HFFc6 (cell line): Measurements from ENCODE around the gene M1AP. TPM values are rescaled to one million over a fixed set of nuclear protein-coding genes. Genes with fewer than 3 reads are reported as not detected.

ENCODE experiments used
- DNase-seq: peaks from one replicate; pipeline ENCODE4 v3.0.0-alpha.2; 2018
- H3K27ac Mint-ChIP-seq: 2 replicates; pipeline ENCODE4 v1.8.0; 2020; ENCODE audit warnings: mild to moderate bottlenecking, mixed read lengths
- H3K27me3 Mint-ChIP-seq: 2 replicates; pipeline ENCODE4 v1.8.0; 2021; ENCODE audit warnings: mild to moderate bottlenecking, moderate library complexity, mixed read lengths; ENCODE audit not compliant: insufficient read depth
- H3K36me3 Mint-ChIP-seq: 2 replicates; pipeline ENCODE4 v1.8.0; 2021; ENCODE audit warnings: low read depth, mixed read lengths
- H3K4me1 Mint-ChIP-seq: 2 replicates; pipeline ENCODE4 v1.8.0; 2020; ENCODE audit warnings: low read depth, mixed read lengths
- H3K4me3 Mint-ChIP-seq: 2 replicates; pipeline ENCODE4 v1.8.0; 2020; ENCODE audit warnings: mild to moderate bottlenecking, moderate library complexity, mixed read lengths
- H3K9me3 Mint-ChIP-seq: 2 replicates; pipeline ENCODE4 v1.8.0; 2020; ENCODE audit warnings: mild to moderate bottlenecking, mixed read lengths
- total RNA-seq, 6 experiments: library from RNA; stranded (reverse); fragmentation: NEBNext Ultra II Directional; extraction: Animal tissue kit (Norgen Biotek cat#: 25700); gene quantifications; 2 replicates in 1 of 6; 3 replicates in 5 of 6; pipeline ENCODE4 v1.2.3, GENCODE V29; 2021
- TF ChIP-seq, protein P1 (sequence below): fragments of 200-600 bp; sonication (generic); IDR thresholded peaks from 2 replicates; pipeline ENCODE4 v1.5.0; 2021; ENCODE audit warnings: antibody characterized with exemption, mild to moderate bottlenecking

The M1AP gene
- total RNA-seq, 6 experiments from 2014 or later = 0.14 to 0.38 (median 0.17) TPM; not detected in 1

- peak overlapping the region; percentile 94 for H3K27ac Mint-ChIP-seq
Measured at GRCh38 chr2:74573747-74574562, 74.2 kb downstream of the M1AP start.

DNA sequence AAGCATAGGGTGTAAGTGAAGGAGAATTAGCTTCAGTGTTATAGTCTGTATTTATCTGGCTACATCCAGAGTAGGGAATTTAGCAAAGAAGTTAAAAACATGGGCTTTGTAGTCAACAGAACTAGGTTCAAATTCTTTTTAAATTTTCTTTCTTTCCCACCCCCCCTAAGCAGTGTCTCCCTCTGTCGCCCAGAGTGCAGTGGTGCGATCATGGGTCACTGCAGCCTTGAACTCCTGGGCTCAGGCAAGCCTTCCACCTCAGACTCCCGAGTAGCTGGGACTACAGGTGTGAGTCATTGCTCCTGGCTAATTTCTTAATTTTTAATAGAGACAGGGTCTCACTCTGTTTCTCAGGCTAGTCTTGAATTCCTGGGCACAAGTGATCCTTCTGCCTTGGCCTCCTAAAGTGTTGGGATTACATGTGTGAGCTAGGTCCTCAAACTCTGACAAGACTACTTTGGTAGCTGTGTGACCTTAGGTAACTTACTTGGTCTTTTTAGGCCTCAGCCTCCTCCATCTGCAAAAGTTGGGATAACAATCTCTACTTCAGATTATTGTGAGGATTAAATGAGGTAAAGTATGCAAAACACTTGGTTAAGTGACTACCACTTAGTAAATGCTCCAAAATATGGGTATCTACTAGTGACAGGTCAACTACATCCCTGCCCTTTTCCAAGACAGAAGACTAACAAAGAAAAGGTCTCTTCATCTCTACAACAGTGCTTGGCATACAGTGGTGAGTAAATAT is 75.8 kb downstream of the M1AP start:
- H3K9me3 Mint-ChIP-seq = no peaks in the 10 kb centered on the region
- no peaks in the 10 kb centered on the region for H3K36me3 Mint-ChIP-seq
- H3K27ac Mint-ChIP-seq = peak overlapping the region; percentile 37; the same call in 1 of the 2 replicates

More at GRCh38 chr2:74573747-74574562, 74.2 kb downstream of the M1AP start:
- peaks cover 49% of the 10 kb centered on the region for H3K4me1 Mint-ChIP-seq
- H3K4me3 Mint-ChIP-seq = peak overlapping the region; percentile 65
- DNase-seq = peak; percentile 74
- H3K9me3 Mint-ChIP-seq = no peaks in the 10 kb centered on the region
- TF ChIP-seq, protein P1, sequence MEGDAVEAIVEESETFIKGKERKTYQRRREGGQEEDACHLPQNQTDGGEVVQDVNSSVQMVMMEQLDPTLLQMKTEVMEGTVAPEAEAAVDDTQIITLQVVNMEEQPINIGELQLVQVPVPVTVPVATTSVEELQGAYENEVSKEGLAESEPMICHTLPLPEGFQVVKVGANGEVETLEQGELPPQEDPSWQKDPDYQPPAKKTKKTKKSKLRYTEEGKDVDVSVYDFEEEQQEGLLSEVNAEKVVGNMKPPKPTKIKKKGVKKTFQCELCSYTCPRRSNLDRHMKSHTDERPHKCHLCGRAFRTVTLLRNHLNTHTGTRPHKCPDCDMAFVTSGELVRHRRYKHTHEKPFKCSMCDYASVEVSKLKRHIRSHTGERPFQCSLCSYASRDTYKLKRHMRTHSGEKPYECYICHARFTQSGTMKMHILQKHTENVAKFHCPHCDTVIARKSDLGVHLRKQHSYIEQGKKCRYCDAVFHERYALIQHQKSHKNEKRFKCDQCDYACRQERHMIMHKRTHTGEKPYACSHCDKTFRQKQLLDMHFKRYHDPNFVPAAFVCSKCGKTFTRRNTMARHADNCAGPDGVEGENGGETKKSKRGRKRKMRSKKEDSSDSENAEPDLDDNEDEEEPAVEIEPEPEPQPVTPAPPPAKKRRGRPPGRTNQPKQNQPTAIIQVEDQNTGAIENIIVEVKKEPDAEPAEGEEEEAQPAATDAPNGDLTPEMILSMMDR = no peak
- no peaks in the 10 kb centered on the region for H3K36me3 Mint-ChIP-seq
- no peaks in the 10 kb centered on the region for H3K27me3 Mint-ChIP-seq

GRCh38 chr2:74571058-74571457 is 77.1 kb downstream of the M1AP start:
- Mint-ChIP-seq H3K4me1 (peaks cover 59% of the 10 kb centered on the region), H3K27ac (no peak overlapping the region), H3K9me3 (no peaks in the 10 kb centered on the region), H3K27me3 (no peaks in the 10 kb centered on the region), H3K36me3 (no peaks in the 10 kb centered on the region), H3K4me3 (no peak overlapping the region)
- TF ChIP-seq, protein P1 = no peak
- no peak for DNase-seq

More for the DNA sequence above, 75.8 kb downstream of the M1AP start:
- peaks cover 59% of the 10 kb centered on the region for H3K4me1 Mint-ChIP-seq
- no peak overlapping the region for H3K4me3 Mint-ChIP-seq
- no peak for DNase-seq
- TF ChIP-seq, protein P1 = peak; percentile 50; the same call in 1 of the 2 replicates
- no peaks in the 10 kb centered on the region for H3K27me3 Mint-ChIP-seq

GRCh38 chr2:74569686-74570085 is 78.4 kb downstream of the M1AP start:
- no peak overlapping the region for H3K4me3 Mint-ChIP-seq
- H3K9me3 Mint-ChIP-seq = no peaks in the 10 kb centered on the region
- no peak for DNase-seq
- no peaks in the 10 kb centered on the region for H3K27me3 Mint-ChIP-seq
- peak overlapping the region; percentile 16; the same call in 1 of the 2 replicates for H3K27ac Mint-ChIP-seq
- H3K4me1 Mint-ChIP-seq = peaks cover 53% of the 10 kb centered on the region
- no peaks in the 10 kb centered on the region for H3K36me3 Mint-ChIP-seq
- TF ChIP-seq, protein P1 = no peak

DNA sequence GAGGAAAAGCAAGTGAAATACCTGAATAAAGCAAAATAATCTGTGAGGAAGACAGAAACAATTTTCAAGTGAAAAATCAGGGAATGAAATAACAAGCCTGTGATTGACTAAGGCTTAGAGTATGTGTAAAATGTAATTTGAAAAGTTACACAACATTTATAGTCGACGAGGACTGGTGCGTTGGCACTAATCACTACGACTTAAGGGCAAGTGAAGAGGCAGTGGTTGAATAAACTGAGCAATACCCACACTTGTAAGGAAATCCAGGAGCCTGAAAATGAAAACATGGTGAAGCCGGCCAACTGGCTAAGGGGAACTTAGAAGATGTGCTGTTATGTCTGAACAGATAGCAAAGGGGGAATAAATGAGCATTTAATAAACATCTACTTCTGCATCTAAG is 80.2 kb downstream of the M1AP start:
- Mint-ChIP-seq H3K4me1 (peaks cover 55% of the 10 kb centered on the region), H3K27ac (peak overlapping the region; percentile 85), H3K36me3 (no peaks in the 10 kb centered on the region), H3K4me3 (peak overlapping the region; percentile 62), H3K9me3 (no peaks in the 10 kb centered on the region), H3K27me3 (no peaks in the 10 kb centered on the region)
- peak; percentile 87 for DNase-seq
- TF ChIP-seq, protein P1 = no peak
